ENCODE results near the gene VPS9D1. TPM values are rescaled to one million over a fixed set of nuclear protein-coding genes. Genes with fewer than 3 reads are reported as not detected.

Gene VPS9D1
- total and polyA plus RNA-seq, 10 of the 15 experiments (the other 5 are each of a cell fraction or from before 2014, with no cell fraction given): 0.65 to 4.2 (median 1.1) TPM

DNA sequence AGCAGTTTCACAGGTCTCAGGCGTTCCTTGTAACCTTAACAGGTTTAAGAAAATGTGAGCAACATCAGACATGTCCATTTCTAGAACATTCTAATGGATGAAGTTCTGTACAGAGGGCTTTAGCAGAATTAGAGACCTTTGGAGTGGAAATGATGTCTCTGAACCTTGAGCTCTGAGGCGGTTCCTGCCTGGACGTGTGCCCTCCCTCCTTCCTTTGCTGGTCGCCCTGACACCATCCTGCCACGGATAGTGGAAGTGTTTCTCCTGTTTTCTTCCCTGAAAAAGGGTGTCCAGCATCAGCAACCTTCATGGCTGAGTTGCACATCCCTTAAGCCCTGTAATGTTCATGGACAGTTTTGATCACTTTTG, 51.9 kb downstream of the VPS9D1 start (continued):
- no peak for TF ChIP-seq KDM1A (IDR thresholded peaks at IDR 0.05; ENCODE audit: borderline replicate concordance)
- TF ChIP-seq, protein P1, sequence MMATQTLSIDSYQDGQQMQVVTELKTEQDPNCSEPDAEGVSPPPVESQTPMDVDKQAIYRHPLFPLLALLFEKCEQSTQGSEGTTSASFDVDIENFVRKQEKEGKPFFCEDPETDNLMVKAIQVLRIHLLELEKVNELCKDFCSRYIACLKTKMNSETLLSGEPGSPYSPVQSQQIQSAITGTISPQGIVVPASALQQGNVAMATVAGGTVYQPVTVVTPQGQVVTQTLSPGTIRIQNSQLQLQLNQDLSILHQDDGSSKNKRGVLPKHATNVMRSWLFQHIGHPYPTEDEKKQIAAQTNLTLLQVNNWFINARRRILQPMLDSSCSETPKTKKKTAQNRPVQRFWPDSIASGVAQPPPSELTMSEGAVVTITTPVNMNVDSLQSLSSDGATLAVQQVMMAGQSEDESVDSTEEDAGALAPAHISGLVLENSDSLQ (IDR thresholded peaks at IDR 0.05): no peak
- TF ChIP-seq ASH2L (IDR thresholded peaks at IDR 0.05; ENCODE audit: borderline replicate concordance, low read depth): no peak
- TF ChIP-seq TAF1 (IDR thresholded peaks at IDR 0.05; ENCODE audit: borderline replicate concordance, low read depth, low read length): no peak
- TF ChIP-seq YBX1 (IDR thresholded peaks at IDR 0.05): no peak
- TF ChIP-seq ZNF274 (IDR thresholded peaks at IDR 0.05; ENCODE audit: insufficient read depth, insufficient read length): no peak

DNA sequence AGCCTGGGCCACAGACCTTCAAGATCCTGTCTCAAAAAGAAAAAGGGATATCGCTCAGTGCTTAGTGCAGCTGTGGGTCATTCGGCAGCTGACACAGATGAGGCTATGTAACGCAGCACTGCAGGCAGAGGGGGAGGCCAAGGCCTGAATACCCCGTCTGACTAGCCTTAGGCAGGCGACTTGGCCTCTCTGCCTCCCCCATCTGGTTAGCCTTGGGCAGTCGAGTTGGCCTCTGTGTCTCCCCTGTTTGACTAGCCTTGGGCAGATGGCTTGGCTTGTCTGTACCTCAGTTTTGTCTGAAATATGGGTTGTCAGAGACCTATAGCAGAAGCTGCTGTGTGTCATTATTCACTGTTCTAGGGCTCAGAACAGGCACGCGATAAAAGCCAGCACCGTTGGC, 53.1 kb downstream of the VPS9D1 start:
- RAD21 ChIA-PET (ENCODE audit: unreplicated experiment): no interaction called here
- POLR2A ChIA-PET: no interaction called here
- Histone ChIP-seq H4K20me1 (ENCODE audit: control insufficient read depth, insufficient read depth) (no peaks in the 10 kb centered on the region), H3K79me2 (ENCODE audit: control insufficient read depth, insufficient read depth, low read length) (no peaks in the 10 kb centered on the region), H3K4me1 (ENCODE audit: control insufficient read depth, insufficient read depth, low read length) (no peaks in the 10 kb centered on the region), H3K4me2 (ENCODE audit: control insufficient read depth, insufficient read depth) (no peak overlapping the region), H3K9me3 (replicated peaks; ENCODE audit: control insufficient read depth, insufficient read depth, low read length) (no peaks in the 10 kb centered on the region; the same call in 2 of the 3 replicates), H3K27me3 (replicated peaks in 1 of 2; ENCODE audit: control insufficient read depth in 2 of 2, insufficient read depth in 2 of 2, low read length in 1 of 2) (no peaks in the 10 kb centered on the region), H3K4me3 (no peak overlapping the region), H3K27ac (ENCODE audit: control insufficient read depth, insufficient read depth) (no peak overlapping the region), H3K36me3 (ENCODE audit: control insufficient read depth in 2 of 2, insufficient read depth in 2 of 2, low read length in 1 of 2) (no peaks in the 10 kb centered on the region), H2AFZ (ENCODE audit: control insufficient read depth, low read depth, low read length) (no peak overlapping the region), H3K9ac (ENCODE audit: control insufficient read depth, insufficient read depth, low read length) (no peak overlapping the region)
- FAIRE-seq (no peak), DNase-seq (ENCODE audit: low read depth, low spot score) (no peak), ATAC-seq (no peak)
- no TSS peak for BruUV-seq (replicated peaks)
- intact Hi-C loops (cut with micrococcal nuclease; ENCODE audit: unreplicated experiment) (no loop called here), in situ Hi-C loops (cut with MboI) (no loop called here)
- SMC1A ChIA-PET (ENCODE audit: uncharacterized antibody, unreplicated experiment): no interaction called here
- TF ChIP-seq, protein P2, sequence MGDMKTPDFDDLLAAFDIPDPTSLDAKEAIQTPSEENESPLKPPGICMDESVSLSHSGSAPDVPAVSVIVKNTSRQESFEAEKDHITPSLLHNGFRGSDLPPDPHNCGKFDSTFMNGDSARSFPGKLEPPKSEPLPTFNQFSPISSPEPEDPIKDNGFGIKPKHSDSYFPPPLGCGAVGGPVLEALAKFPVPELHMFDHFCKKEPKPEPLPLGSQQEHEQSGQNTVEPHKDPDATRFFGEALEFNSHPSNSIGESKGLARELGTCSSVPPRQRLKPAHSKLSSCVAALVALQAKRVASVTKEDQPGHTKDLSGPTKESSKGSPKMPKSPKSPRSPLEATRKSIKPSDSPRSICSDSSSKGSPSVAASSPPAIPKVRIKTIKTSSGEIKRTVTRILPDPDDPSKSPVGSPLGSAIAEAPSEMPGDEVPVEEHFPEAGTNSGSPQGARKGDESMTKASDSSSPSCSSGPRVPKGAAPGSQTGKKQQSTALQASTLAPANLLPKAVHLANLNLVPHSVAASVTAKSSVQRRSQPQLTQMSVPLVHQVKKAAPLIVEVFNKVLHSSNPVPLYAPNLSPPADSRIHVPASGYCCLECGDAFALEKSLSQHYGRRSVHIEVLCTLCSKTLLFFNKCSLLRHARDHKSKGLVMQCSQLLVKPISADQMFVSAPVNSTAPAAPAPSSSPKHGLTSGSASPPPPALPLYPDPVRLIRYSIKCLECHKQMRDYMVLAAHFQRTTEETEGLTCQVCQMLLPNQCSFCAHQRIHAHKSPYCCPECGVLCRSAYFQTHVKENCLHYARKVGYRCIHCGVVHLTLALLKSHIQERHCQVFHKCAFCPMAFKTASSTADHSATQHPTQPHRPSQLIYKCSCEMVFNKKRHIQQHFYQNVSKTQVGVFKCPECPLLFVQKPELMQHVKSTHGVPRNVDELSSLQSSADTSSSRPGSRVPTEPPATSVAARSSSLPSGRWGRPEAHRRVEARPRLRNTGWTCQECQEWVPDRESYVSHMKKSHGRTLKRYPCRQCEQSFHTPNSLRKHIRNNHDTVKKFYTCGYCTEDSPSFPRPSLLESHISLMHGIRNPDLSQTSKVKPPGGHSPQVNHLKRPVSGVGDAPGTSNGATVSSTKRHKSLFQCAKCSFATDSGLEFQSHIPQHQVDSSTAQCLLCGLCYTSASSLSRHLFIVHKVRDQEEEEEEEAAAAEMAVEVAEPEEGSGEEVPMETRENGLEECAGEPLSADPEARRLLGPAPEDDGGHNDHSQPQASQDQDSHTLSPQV (IDR thresholded peaks at IDR 0.05): no peak
- TF ChIP-seq SPI1 (IDR thresholded peaks at IDR 0.05; ENCODE audit: borderline replicate concordance, insufficient read depth, low read depth, low read length) (no peak), SIX5 (IDR thresholded peaks at IDR 0.05; ENCODE audit: low read depth, low read length, severe bottlenecking) (no peak), HDGF (IDR thresholded peaks at IDR 0.05) (no peak), NR2F1 (conservative IDR thresholded peaks at IDR 0.05) (no peak), ZNF622 (IDR thresholded peaks at IDR 0.05) (no peak)
- CTCF ChIA-PET: interaction anchor here (0.7 kb wide), 1 partner anchor 33 kb away, joined by 3 read pairs; no protein-coding TSS in a partner anchor
- WGBS (ENCODE audit: insufficient coverage, insufficient replicate concordance, low lambda C conversion rate, missing lambda C conversion rate): 68% methylated on average over 9 of the region's 9 CpGs

All from GM12878 (cell line).